Ectodermal cell (in vitro differentiated cells): ENCODE data around the gene FAM117B.

ENCODE experiments used
- H3K27ac ChIP-seq: 2 replicates; pipeline ENCODE4 v1.7.0; 2013; ENCODE audit warnings: mild to moderate bottlenecking, low read depth, low read length; ENCODE audit not compliant: insufficient read depth, poor library complexity, severe bottlenecking
- H3K27me3 ChIP-seq: 2 replicates; pipeline ENCODE4 v1.7.0; 2013; ENCODE audit warnings: mild to moderate bottlenecking, low read length; ENCODE audit not compliant: insufficient read depth, control insufficient read depth, poor library complexity, severe bottlenecking
- H3K36me3 ChIP-seq: one replicate; pipeline ENCODE4 v1.7.0; 2013; ENCODE audit warnings: low read length; ENCODE audit not compliant: control insufficient read depth, insufficient read depth
- H3K4me1 ChIP-seq: one replicate; pipeline ENCODE4 v1.7.0; 2013; ENCODE audit warnings: low read length; ENCODE audit not compliant: control insufficient read depth, insufficient read depth
- H3K4me3 ChIP-seq: 2 replicates; pipeline ENCODE4 v1.7.0; 2013; ENCODE audit warnings: low read depth, low read length, control low read depth; ENCODE audit not compliant: insufficient read depth
- H3K9me3 ChIP-seq: 2 replicates; pipeline ENCODE4 v1.7.0; 2013; ENCODE audit warnings: mild to moderate bottlenecking, low read length, moderate library complexity; ENCODE audit not compliant: control insufficient read depth
- WGBS, 2 experiments: methylation state at CpG; one replicate each; pipeline ENCODE4 v1.1.7; 2013; ENCODE audit warnings: missing lambda C conversion rate in 2 of 2; 5-methylcytosine and 5-hydroxymethylcytosine counted together

FAM117B gene

GRCh38 chr2:202752071-202752470 is 117.3 kb downstream of the FAM117B start:
- Histone ChIP-seq H3K4me3 (no peak overlapping the region), H3K4me1 (no peaks in the 10 kb centered on the region), H3K36me3 (peaks cover 2% of the 10 kb centered on the region), H3K9me3 (no peaks in the 10 kb centered on the region), H3K27me3 (no peaks in the 10 kb centered on the region), H3K27ac (no peak overlapping the region)
- WGBS, 2 experiments: 90 to 100% methylated on average over 2 of the region's 2 CpGs

GRCh38 chr2:202754936-202755335 is 120.2 kb downstream of the FAM117B start:
- Histone ChIP-seq H3K27ac (no peak overlapping the region), H3K9me3 (no peaks in the 10 kb centered on the region), H3K36me3 (peaks cover 16% of the 10 kb centered on the region), H3K4me3 (no peak overlapping the region), H3K4me1 (no peaks in the 10 kb centered on the region), H3K27me3 (no peaks in the 10 kb centered on the region)
- 94 to 95% methylated on average over 4 to 5 of the region's 6 CpGs for WGBS, 2 experiments

GRCh38 chr2:202756598-202756997 is 121.8 kb downstream of the FAM117B start:
- Histone ChIP-seq H3K27ac (no peak overlapping the region), H3K36me3 (peaks cover 16% of the 10 kb centered on the region), H3K4me1 (no peaks in the 10 kb centered on the region), H3K27me3 (no peaks in the 10 kb centered on the region), H3K9me3 (no peaks in the 10 kb centered on the region), H3K4me3 (no peak overlapping the region)
- WGBS, 2 experiments: 96 to 98% methylated on average over 3 of the region's 3 CpGs

- H3K4me1 ChIP-seq: no peaks in the 10 kb centered on the region
- H3K27ac ChIP-seq: no peak overlapping the region
- WGBS, 2 experiments: 95% methylated on average over 5 of the region's 5 CpGs
- no peaks in the 10 kb centered on the region for H3K9me3 ChIP-seq
- H3K4me3 ChIP-seq: no peak overlapping the region
- no peaks in the 10 kb centered on the region for H3K27me3 ChIP-seq
- H3K36me3 ChIP-seq: peaks cover 16% of the 10 kb centered on the region
Measured at GRCh38 chr2:202757339-202757738, 122.6 kb downstream of the FAM117B start.

GRCh38 chr2:202758128-202758527 is 123.4 kb downstream of the FAM117B start:
- 100% methylated on average over 3 of the region's 4 CpGs for WGBS, 2 experiments
- Histone ChIP-seq H3K4me1 (no peaks in the 10 kb centered on the region), H3K27ac (no peak overlapping the region), H3K36me3 (peaks cover 16% of the 10 kb centered on the region), H3K9me3 (no peaks in the 10 kb centered on the region), H3K27me3 (no peaks in the 10 kb centered on the region), H3K4me3 (no peak overlapping the region)

- H3K36me3 ChIP-seq: peaks cover 16% of the 10 kb centered on the region
- H3K27ac ChIP-seq: no peak overlapping the region
- no peaks in the 10 kb centered on the region for H3K27me3 ChIP-seq
- no peaks in the 10 kb centered on the region for H3K9me3 ChIP-seq
- 93 to 97% methylated on average over 2 of the region's 2 CpGs for WGBS, 2 experiments
- no peak overlapping the region for H3K4me3 ChIP-seq
- H3K4me1 ChIP-seq: no peaks in the 10 kb centered on the region
Measured at GRCh38 chr2:202758604-202759003, 123.8 kb downstream of the FAM117B start.

- no peaks in the 10 kb centered on the region for H3K27me3 ChIP-seq
- H3K9me3 ChIP-seq: no peaks in the 10 kb centered on the region
- WGBS, 2 experiments: 87 to 99% methylated on average over 2 of the region's 2 CpGs
- no peaks in the 10 kb centered on the region for H3K4me1 ChIP-seq
- no peak overlapping the region for H3K4me3 ChIP-seq
- no peak overlapping the region for H3K27ac ChIP-seq
- peaks cover 16% of the 10 kb centered on the region for H3K36me3 ChIP-seq
Measured at GRCh38 chr2:202760848-202761247, 126.1 kb downstream of the FAM117B start.

GRCh38 chr2:202762556-202762955 is 127.8 kb downstream of the FAM117B start:
- Histone ChIP-seq H3K4me3 (no peak overlapping the region), H3K36me3 (peaks cover 9% of the 10 kb centered on the region)
- 81 to 92% methylated on average over 3 to 4 of the region's 4 CpGs for WGBS, 2 experiments

GRCh38 chr2:202763916-202764315 is 129.1 kb downstream of the FAM117B start:
- no peak overlapping the region for H3K27ac ChIP-seq
- H3K9me3 ChIP-seq: no peaks in the 10 kb centered on the region
- 88 to 100% methylated on average over 1 of the region's 1 CpG for WGBS, 2 experiments
- H3K4me3 ChIP-seq: no peak overlapping the region
- H3K36me3 ChIP-seq: peaks cover 5% of the 10 kb centered on the region
- H3K4me1 ChIP-seq: no peaks in the 10 kb centered on the region
- H3K27me3 ChIP-seq: no peaks in the 10 kb centered on the region

More at GRCh38 chr2:202762556-202762955, 127.8 kb downstream of the FAM117B start:
- Histone ChIP-seq H3K9me3 (no peaks in the 10 kb centered on the region), H3K4me1 (no peaks in the 10 kb centered on the region), H3K27ac (no peak overlapping the region), H3K27me3 (no peaks in the 10 kb centered on the region)

- Histone ChIP-seq H3K27ac (no peak overlapping the region), H3K4me3 (no peak overlapping the region), H3K9me3 (no peaks in the 10 kb centered on the region), H3K36me3 (no peaks in the 10 kb centered on the region), H3K4me1 (no peaks in the 10 kb centered on the region), H3K27me3 (no peaks in the 10 kb centered on the region)
- 85 to 95% methylated on average over 3 of the region's 3 CpGs for WGBS, 2 experiments
Measured at GRCh38 chr2:202764991-202765390, 130.2 kb downstream of the FAM117B start.

- H3K9me3 ChIP-seq: no peaks in the 10 kb centered on the region
- 90 to 91% methylated on average over 5 of the region's 5 CpGs for WGBS, 2 experiments
Measured at GRCh38 chr2:202765436-202765835, 130.7 kb downstream of the FAM117B start.

More at GRCh38 chr2:202765436-202765835, 130.7 kb downstream of the FAM117B start:
- Histone ChIP-seq H3K36me3 (no peaks in the 10 kb centered on the region), H3K4me3 (no peak overlapping the region), H3K4me1 (no peaks in the 10 kb centered on the region), H3K27me3 (no peaks in the 10 kb centered on the region), H3K27ac (no peak overlapping the region)
